ENCODE results near the gene SLC66A2. TPM values are rescaled to one million over a fixed set of nuclear protein-coding genes. Genes with fewer than 3 reads are reported as not detected.

The SLC66A2 gene
- total RNA-seq, 1 donor: 35.8 TPM

DNA sequence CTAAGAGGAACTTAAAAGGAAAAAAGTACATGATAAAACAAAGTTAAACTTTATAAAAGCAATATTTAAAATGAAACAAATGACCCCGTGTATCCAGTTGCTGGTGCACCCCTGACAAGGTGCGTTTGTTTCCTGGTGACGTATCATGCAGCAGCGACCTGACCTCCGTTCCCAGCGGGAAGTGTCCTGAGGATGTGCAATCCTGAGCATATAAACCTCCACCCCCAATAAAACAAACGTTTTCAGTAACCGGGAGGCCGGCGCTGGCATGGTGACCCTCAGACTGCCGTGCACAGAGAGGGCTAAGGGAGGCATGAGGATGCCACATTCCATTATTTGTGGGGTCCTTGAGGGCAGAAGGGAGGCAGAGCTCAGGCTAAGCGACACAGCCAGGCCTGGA lies 14.8 kb downstream of the SLC66A2 start:
- H3K4me2 ChIP-seq (ENCODE audit: insufficient read depth, low read length): no peak overlapping the region
- peak; percentile 22 for DNase-seq (ENCODE audit: insufficient read length, low spot score, missing footprints)
- no peak overlapping the region for H2AFZ ChIP-seq (ENCODE audit: low read length)

DNA sequence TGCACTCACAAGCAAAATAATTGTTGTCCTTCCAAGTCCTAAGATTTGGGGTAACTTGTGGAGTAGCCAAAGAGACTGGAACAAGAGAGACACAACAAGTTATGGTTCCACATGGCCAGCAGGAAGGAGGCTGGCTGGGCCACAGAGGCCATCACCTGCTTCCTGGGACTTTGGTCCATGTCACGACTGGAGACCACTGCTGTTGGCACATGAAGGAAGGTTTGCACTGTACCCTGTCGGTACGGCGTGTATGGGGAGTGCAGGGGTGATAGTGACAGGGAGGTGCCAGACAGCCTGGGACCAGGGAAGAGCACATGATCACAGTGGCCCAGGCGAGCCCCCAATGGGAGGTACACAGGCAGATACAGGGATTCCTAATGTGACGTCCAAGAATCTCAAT lies 15.5 kb downstream of the SLC66A2 start:
- H3K79me2 ChIP-seq (ENCODE audit: insufficient read depth, low read length): peaks cover 88% of the 10 kb centered on the region
- H3K4me1 ChIP-seq (ENCODE audit: insufficient read depth, low read length): no peaks in the 10 kb centered on the region
- H3K36me3 ChIP-seq (ENCODE audit: insufficient read depth, low read length): peaks cover 22% of the 10 kb centered on the region
- H4K20me1 ChIP-seq (ENCODE audit: insufficient read depth, low read length): peaks cover 27% of the 10 kb centered on the region
- TF ChIP-seq, protein P1, sequence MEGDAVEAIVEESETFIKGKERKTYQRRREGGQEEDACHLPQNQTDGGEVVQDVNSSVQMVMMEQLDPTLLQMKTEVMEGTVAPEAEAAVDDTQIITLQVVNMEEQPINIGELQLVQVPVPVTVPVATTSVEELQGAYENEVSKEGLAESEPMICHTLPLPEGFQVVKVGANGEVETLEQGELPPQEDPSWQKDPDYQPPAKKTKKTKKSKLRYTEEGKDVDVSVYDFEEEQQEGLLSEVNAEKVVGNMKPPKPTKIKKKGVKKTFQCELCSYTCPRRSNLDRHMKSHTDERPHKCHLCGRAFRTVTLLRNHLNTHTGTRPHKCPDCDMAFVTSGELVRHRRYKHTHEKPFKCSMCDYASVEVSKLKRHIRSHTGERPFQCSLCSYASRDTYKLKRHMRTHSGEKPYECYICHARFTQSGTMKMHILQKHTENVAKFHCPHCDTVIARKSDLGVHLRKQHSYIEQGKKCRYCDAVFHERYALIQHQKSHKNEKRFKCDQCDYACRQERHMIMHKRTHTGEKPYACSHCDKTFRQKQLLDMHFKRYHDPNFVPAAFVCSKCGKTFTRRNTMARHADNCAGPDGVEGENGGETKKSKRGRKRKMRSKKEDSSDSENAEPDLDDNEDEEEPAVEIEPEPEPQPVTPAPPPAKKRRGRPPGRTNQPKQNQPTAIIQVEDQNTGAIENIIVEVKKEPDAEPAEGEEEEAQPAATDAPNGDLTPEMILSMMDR (IDR thresholded peaks at IDR 0.05; ENCODE audit: extremely low read depth, low read depth, low read length): no peak
- H3K27ac ChIP-seq (ENCODE audit: low read depth, low read length): no peak overlapping the region
- DNase-seq (ENCODE audit: insufficient read length, low spot score, missing footprints): no peak
- H3K9me3 ChIP-seq (ENCODE audit: low read depth, low read length): no peaks in the 10 kb centered on the region
- no peak overlapping the region for H2AFZ ChIP-seq (ENCODE audit: low read length)
- H3K27me3 ChIP-seq (ENCODE audit: insufficient read depth, low read length): no peaks in the 10 kb centered on the region
- no peak overlapping the region for H3K4me2 ChIP-seq (ENCODE audit: insufficient read depth, low read length)
- no peak overlapping the region for H3K4me3 ChIP-seq (ENCODE audit: insufficient read depth, low read length)

More for the DNA sequence above, 14.8 kb downstream of the SLC66A2 start:
- Histone ChIP-seq H3K4me3 (ENCODE audit: insufficient read depth, low read length) (no peak overlapping the region), H4K20me1 (ENCODE audit: insufficient read depth, low read length) (peaks cover 29% of the 10 kb centered on the region), H3K27me3 (ENCODE audit: insufficient read depth, low read length) (no peaks in the 10 kb centered on the region), H3K27ac (ENCODE audit: low read depth, low read length) (no peak overlapping the region), H3K9me3 (ENCODE audit: low read depth, low read length) (no peaks in the 10 kb centered on the region), H3K79me2 (ENCODE audit: insufficient read depth, low read length) (peaks cover 93% of the 10 kb centered on the region), H3K36me3 (ENCODE audit: insufficient read depth, low read length) (peaks cover 28% of the 10 kb centered on the region), H3K4me1 (ENCODE audit: insufficient read depth, low read length) (no peaks in the 10 kb centered on the region)
- TF ChIP-seq, protein P1 (IDR thresholded peaks at IDR 0.05; ENCODE audit: extremely low read depth, low read depth, low read length): no peak

DNA sequence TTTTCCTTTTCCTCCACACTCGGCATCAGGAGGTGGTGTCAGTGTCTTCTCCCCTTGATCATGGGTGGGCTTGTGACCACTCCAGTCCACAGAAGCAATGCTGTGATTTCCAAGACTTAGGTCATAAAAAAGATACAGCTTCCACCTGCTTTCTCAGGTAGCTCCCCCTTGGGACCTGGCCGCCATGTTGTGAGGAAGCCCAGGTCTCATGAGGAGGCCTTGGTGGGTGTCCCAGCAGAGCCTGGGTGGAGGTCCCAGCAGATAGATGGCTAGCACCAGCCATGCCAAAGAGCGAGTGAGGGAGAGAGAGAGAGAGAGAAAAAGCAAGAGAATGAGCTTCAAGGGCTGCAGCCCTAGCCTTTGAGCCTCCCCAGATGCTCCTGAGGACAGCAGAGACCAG lies 16.0 kb downstream of the SLC66A2 start:
- Histone ChIP-seq H3K4me1 (ENCODE audit: insufficient read depth, low read length) (no peaks in the 10 kb centered on the region), H3K36me3 (ENCODE audit: insufficient read depth, low read length) (peaks cover 22% of the 10 kb centered on the region), H3K27ac (ENCODE audit: low read depth, low read length) (no peak overlapping the region), H3K4me3 (ENCODE audit: insufficient read depth, low read length) (no peak overlapping the region), H3K27me3 (ENCODE audit: insufficient read depth, low read length) (no peaks in the 10 kb centered on the region), H4K20me1 (ENCODE audit: insufficient read depth, low read length) (peaks cover 25% of the 10 kb centered on the region), H2AFZ (ENCODE audit: low read length) (no peak overlapping the region), H3K4me2 (ENCODE audit: insufficient read depth, low read length) (no peak overlapping the region), H3K79me2 (ENCODE audit: insufficient read depth, low read length) (peaks cover 84% of the 10 kb centered on the region), H3K9me3 (ENCODE audit: low read depth, low read length) (no peaks in the 10 kb centered on the region)
- DNase-seq (ENCODE audit: insufficient read length, low spot score, missing footprints): no peak
- TF ChIP-seq, protein P1 (IDR thresholded peaks at IDR 0.05; ENCODE audit: extremely low read depth, low read depth, low read length): no peak

DNA sequence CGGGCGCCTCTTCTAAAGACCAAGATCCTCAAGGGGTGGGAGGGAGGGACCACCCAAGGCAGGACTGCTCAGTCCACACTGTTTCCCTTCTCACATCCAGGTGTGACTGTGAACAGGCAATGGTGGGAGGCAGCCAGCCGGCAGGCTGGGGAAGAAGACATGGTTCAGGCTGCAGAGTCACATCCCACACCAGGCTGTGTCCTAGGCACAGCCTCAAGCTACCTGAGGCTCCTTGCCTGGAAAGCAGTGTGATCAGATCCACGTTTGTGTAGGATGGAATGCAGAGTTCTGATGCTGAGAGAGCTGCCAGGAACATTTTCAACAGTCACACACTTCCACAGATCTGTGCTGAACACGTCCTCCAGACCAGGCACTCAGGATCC lies 16.4 kb downstream of the SLC66A2 start:
- H3K4me3 ChIP-seq (ENCODE audit: insufficient read depth, low read length): no peak overlapping the region
- no peak overlapping the region for H3K4me2 ChIP-seq (ENCODE audit: insufficient read depth, low read length)
- H3K79me2 ChIP-seq (ENCODE audit: insufficient read depth, low read length): peaks cover 80% of the 10 kb centered on the region
- no peak overlapping the region for H3K27ac ChIP-seq (ENCODE audit: low read depth, low read length)
- no peak overlapping the region for H2AFZ ChIP-seq (ENCODE audit: low read length)
- peaks cover 2% of the 10 kb centered on the region for H3K9me3 ChIP-seq (ENCODE audit: low read depth, low read length)
- peaks cover 22% of the 10 kb centered on the region for H3K36me3 ChIP-seq (ENCODE audit: insufficient read depth, low read length)
- no peaks in the 10 kb centered on the region for H3K4me1 ChIP-seq (ENCODE audit: insufficient read depth, low read length)
- DNase-seq (ENCODE audit: insufficient read length, low spot score, missing footprints): peak; percentile 26
- TF ChIP-seq, protein P1 (IDR thresholded peaks at IDR 0.05; ENCODE audit: extremely low read depth, low read depth, low read length): no peak
- H4K20me1 ChIP-seq (ENCODE audit: insufficient read depth, low read length): peaks cover 27% of the 10 kb centered on the region
- H3K27me3 ChIP-seq (ENCODE audit: insufficient read depth, low read length): no peaks in the 10 kb centered on the region

All from osteoblast (primary cell).